NT2/D1 (cell line): ENCODE results near the gene ERC2.

Experiments
- SUZ12 ChIP-seq: IDR thresholded peaks from 2 replicates; pipeline ENCODE4 v1.6.1; 2011; ENCODE audit not compliant: insufficient read length, insufficient read depth; ENCODE audit errors: extremely low read depth
- ZNF274 ChIP-seq: IDR thresholded peaks from 2 replicates; pipeline ENCODE4 v1.6.1; 2011; ENCODE audit warnings: mild to moderate bottlenecking, low read depth, low read length

DNA sequence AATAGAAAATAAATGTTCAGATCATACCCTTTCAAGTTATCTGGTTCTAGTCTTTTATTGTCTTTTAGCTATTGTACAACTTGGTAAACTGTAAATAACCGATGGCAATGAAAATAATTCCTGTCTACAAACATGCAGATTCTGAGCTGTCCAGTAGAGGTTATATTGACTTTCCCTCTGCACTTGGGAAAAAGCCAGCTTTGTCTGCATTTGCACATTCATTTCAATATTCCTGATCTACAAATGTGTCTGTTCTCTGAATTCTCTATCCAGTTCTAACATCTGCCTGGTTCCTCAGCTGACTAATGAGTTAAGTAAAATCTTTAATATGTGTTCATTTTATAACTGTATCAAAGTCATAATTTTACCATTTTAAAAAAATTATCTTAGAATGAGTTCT lies 408.5 kb downstream of the ERC2 start:
- TF ChIP-seq ZNF274 (no peak), SUZ12 (no peak)
